CD14-positive monocyte (primary cell): ENCODE data around the gene SNX3. TPM values are rescaled to one million over a fixed set of nuclear protein-coding genes. Genes with fewer than 3 reads are reported as not detected.

Experiments
- DNase-seq, 3 donors: peaks; one replicate each; pipeline ENCODE4 v3.0.0-alpha.2; 2011 to 2022
- H2AFZ ChIP-seq: 2 replicates; pipeline ENCODE4 v1.6.0; 2012; ENCODE audit warnings: mild to moderate bottlenecking, low read depth, low read length, inconsistent platforms; ENCODE audit not compliant: insufficient read depth, poor library complexity, severe bottlenecking
- H3K27ac ChIP-seq, 2 donors: 1 replicate in 1 of 2; 2 replicates in 1 of 2; pipeline ENCODE4 v1.5.1; 2012 to 2013; ENCODE audit warnings: low read length in 2 of 2, control low read depth in 1 of 2, inconsistent platforms in 1 of 2, low read depth in 1 of 2, mild to moderate bottlenecking in 1 of 2
- H3K27me3 ChIP-seq, 2 donors: one replicate each; pipeline versions ENCODE4 v1.6.0 to v1.6.1; 2011 to 2013; ENCODE audit warnings: low read length in 2 of 2; ENCODE audit not compliant: control insufficient read depth in 2 of 2, insufficient read depth in 2 of 2
- H3K36me3 ChIP-seq, 2 donors: replicated peaks in 1 of 2; 1 replicate in 1 of 2; 2 replicates in 1 of 2; pipeline versions ENCODE4 v1.5.1 to v1.6.1; 2012 to 2013; ENCODE audit warnings: low read length in 2 of 2, control low read depth in 1 of 2, inconsistent platforms in 1 of 2, mild to moderate bottlenecking in 1 of 2; ENCODE audit not compliant: insufficient read depth in 2 of 2, control insufficient read depth in 1 of 2
- H3K4me1 ChIP-seq, 2 donors: 1 replicate in 1 of 2; 2 replicates in 1 of 2; pipeline versions ENCODE4 v1.5.1 to v1.6.1; 2012 to 2013; ENCODE audit warnings: low read length in 2 of 2, control low read depth in 1 of 2, inconsistent platforms in 1 of 2, mild to moderate bottlenecking in 1 of 2, moderate library complexity in 1 of 2; ENCODE audit not compliant: insufficient read depth in 2 of 2, control insufficient read depth in 1 of 2
- H3K4me2 ChIP-seq: replicated peaks from 2 replicates; pipeline ENCODE3; 2012; ENCODE audit warnings: low read length, moderate library complexity, mild to moderate bottlenecking; ENCODE audit not compliant: poor library complexity, severe bottlenecking; ENCODE audit errors: extremely low read depth
- H3K4me3 ChIP-seq, 3 experiments: fragments of 200-600 bp in 1 of 3; sonication (generic) in 1 of 3; replicated peaks in 1 of 3; 1 replicate in 2 of 3; 2 replicates in 1 of 3; pipeline ENCODE4 v1.5.1; 2011 to 2013; ENCODE audit warnings: low read length in 3 of 3, mild to moderate bottlenecking in 3 of 3, control low read depth in 2 of 3, low read depth in 2 of 3, inconsistent platforms in 1 of 3, moderate library complexity in 1 of 3
- H3K79me2 ChIP-seq: 2 replicates; pipeline ENCODE4 v1.6.0; 2012; ENCODE audit warnings: mild to moderate bottlenecking, control low read depth, inconsistent platforms, low read length, moderate library complexity; ENCODE audit not compliant: insufficient read depth
- H3K9ac ChIP-seq: 2 replicates; pipeline ENCODE4 v1.6.0; 2017; ENCODE audit warnings: low read length, mild to moderate bottlenecking; ENCODE audit not compliant: insufficient read depth, poor library complexity, severe bottlenecking
- H3K9me3 ChIP-seq, 2 donors: replicated peaks in 1 of 2; 1 replicate in 1 of 2; 2 replicates in 1 of 2; pipeline versions ENCODE4 v1.5.1 to v1.6.1; 2012 to 2013; ENCODE audit warnings: low read length in 2 of 2, control low read depth in 1 of 2; ENCODE audit not compliant: control insufficient read depth in 1 of 2, insufficient read depth in 1 of 2
- H4K20me1 ChIP-seq: 2 replicates; pipeline ENCODE4 v1.6.0; 2012; ENCODE audit warnings: mild to moderate bottlenecking, low read length, control low read depth, moderate library complexity; ENCODE audit not compliant: insufficient read depth
- H3K27ac Mint-ChIP-seq, 7 donors: one replicate each; pipeline ENCODE4 v1.8.0; 2020; ENCODE audit warnings: mild to moderate bottlenecking in 7 of 7, mixed read lengths in 7 of 7, moderate library complexity in 6 of 7, inconsistent platforms in 2 of 7
- H3K27me3 Mint-ChIP-seq, 3 donors: one replicate each; pipeline ENCODE4 v1.8.0; 2021 to 2022; ENCODE audit warnings: low read depth in 3 of 3, mild to moderate bottlenecking in 3 of 3, mixed read lengths in 3 of 3, moderate library complexity in 3 of 3, inconsistent platforms in 1 of 3
- H3K36me3 Mint-ChIP-seq, 2 donors: one replicate each; pipeline ENCODE4 v1.8.0; 2020; ENCODE audit warnings: mixed read lengths in 2 of 2, inconsistent platforms in 1 of 2, mild to moderate bottlenecking in 1 of 2
- H3K4me1 Mint-ChIP-seq: one replicate; pipeline ENCODE4 v1.8.0; 2020; ENCODE audit warnings: mild to moderate bottlenecking, mixed read lengths
- H3K4me3 Mint-ChIP-seq, 2 donors: one replicate each; pipeline ENCODE4 v1.8.0; 2020; ENCODE audit warnings: mild to moderate bottlenecking in 2 of 2, mixed read lengths in 2 of 2, moderate library complexity in 1 of 2
- H3K9me3 Mint-ChIP-seq, 7 donors: one replicate each; pipeline ENCODE4 v1.8.0; 2020 to 2022; ENCODE audit warnings: mixed read lengths in 7 of 7, mild to moderate bottlenecking in 6 of 7, moderate library complexity in 6 of 7, inconsistent platforms in 2 of 7
- CTCF ChIP-seq: fragments of 200-600 bp; IDR thresholded peaks from one replicate; pipeline ENCODE4 v1.8.0; 2022; ENCODE audit warnings: antibody characterized with exemption, mild to moderate bottlenecking
- WGBS: methylation state at CpG from one replicate; pipeline ENCODE4 v1.1.5; 2013; ENCODE audit warnings: missing lambda C conversion rate; ENCODE audit not compliant: insufficient coverage; 5-methylcytosine and 5-hydroxymethylcytosine counted together
- intact Hi-C, 2 donors: fragments of 100-400 bp; cut with micrococcal nuclease; formaldehyde crosslinking; loops; one replicate each; pipeline versions ENCODE4 v1.15.0 to v1.15.1; 2023
- polyA plus RNA-seq, 3 donors: library from polyadenylated mRNA; depleted of rRNA in 1 of 3; unstranded in 2 of 3; stranded (reverse) in 1 of 3; fragments of 300-500 nt in 2 of 3; fragments of >200 nt in 1 of 3; fragmentation: Illumina TruSeq in 2 of 3; gene quantifications; 1 replicate in 2 of 3; 2 replicates in 1 of 3; pipeline ENCODE4 v1.2.3, GENCODE V29; 2012 to 2021

SNX3 gene
- polyA plus RNA-seq, 3 donors, result 134 to 441 (median 394) TPM

GRCh38 chr6:108228416-108228815 lies 32.4 kb downstream of the SNX3 start:
- no peak for DNase-seq
- H3K4me1 ChIP-seq, result peaks cover 0 to 5% of the 10 kb centered on the region in 2 donors
- H4K20me1 ChIP-seq, result peaks cover 99% of the 10 kb centered on the region
- intact Hi-C loops, result no loop called here
- Mint-ChIP-seq H3K4me3 (no peak overlapping the region), H3K36me3 (peaks cover 26 to 36% of the 10 kb centered on the region in 2 donors), H3K27ac (no peak overlapping the region), H3K9me3 (peaks cover 0 to 2% (median 0%) of the 10 kb centered on the region in 7 donors), H3K4me1 (peaks cover 13% of the 10 kb centered on the region), H3K27me3 (peaks cover 0 to 1% (median 0%) of the 10 kb centered on the region in 3 donors)
- peaks cover 77% of the 10 kb centered on the region for H3K79me2 ChIP-seq
- no CpG with 5 or more reads among the region's 8 CpGs for WGBS
- no peak overlapping the region for H2AFZ ChIP-seq
- no peak for TF ChIP-seq CTCF
- H3K9ac ChIP-seq, result no peak overlapping the region
- H3K27ac ChIP-seq, result no peak overlapping the region
- peaks cover 0 to 20% of the 10 kb centered on the region in 2 donors for H3K36me3 ChIP-seq
- no peaks in the 10 kb centered on the region for H3K27me3 ChIP-seq
- H3K4me2 ChIP-seq, result no peak overlapping the region
- H3K4me3 ChIP-seq, result no peak overlapping the region
- no peaks in the 10 kb centered on the region for H3K9me3 ChIP-seq

- no peaks in the 10 kb centered on the region for H3K27me3 ChIP-seq
- no CpG with 5 or more reads among the region's 3 CpGs for WGBS
- H3K4me2 ChIP-seq, result no peak overlapping the region
- peaks cover 0 to 2% (median 0%) of the 10 kb centered on the region in 7 donors for H3K9me3 Mint-ChIP-seq
- no peak for TF ChIP-seq CTCF
- no peak overlapping the region for H3K27ac ChIP-seq
- peaks cover 99% of the 10 kb centered on the region for H4K20me1 ChIP-seq
- H3K4me1 ChIP-seq, result peaks cover 10 to 16% of the 10 kb centered on the region in 2 donors
- no peak overlapping the region for H3K9ac ChIP-seq
- H3K9me3 ChIP-seq, result no peaks in the 10 kb centered on the region
- H3K27ac Mint-ChIP-seq, result no peak overlapping the region
- H3K36me3 Mint-ChIP-seq, result peaks cover 31 to 36% of the 10 kb centered on the region in 2 donors
- no peak overlapping the region for H3K4me3 ChIP-seq
- H3K27me3 Mint-ChIP-seq, result peaks cover 0 to 3% (median 1%) of the 10 kb centered on the region in 3 donors
- intact Hi-C loops, result no loop called here
- peaks cover 67% of the 10 kb centered on the region for H3K79me2 ChIP-seq
- no peak for DNase-seq
- no peak overlapping the region for H3K4me3 Mint-ChIP-seq
- H3K36me3 ChIP-seq, result peaks cover 0 to 14% of the 10 kb centered on the region in 2 donors
- H2AFZ ChIP-seq, result no peak overlapping the region
- H3K4me1 Mint-ChIP-seq, result peaks cover 22% of the 10 kb centered on the region
Observed at GRCh38 chr6:108227290-108227689, 33.5 kb downstream of the SNX3 start.
